HG03378 (cell line): ENCODE data around the gene OGFR.

ENCODE experiments used
- ATAC-seq: cut with Tn5 transposase; IDR thresholded peaks from one replicate; pipeline ENCODE4 v1.9.1; 2021; ENCODE audit warnings: mild to moderate bottlenecking, moderate library complexity; ENCODE audit not compliant: unreplicated experiment

OGFR gene

DNA sequence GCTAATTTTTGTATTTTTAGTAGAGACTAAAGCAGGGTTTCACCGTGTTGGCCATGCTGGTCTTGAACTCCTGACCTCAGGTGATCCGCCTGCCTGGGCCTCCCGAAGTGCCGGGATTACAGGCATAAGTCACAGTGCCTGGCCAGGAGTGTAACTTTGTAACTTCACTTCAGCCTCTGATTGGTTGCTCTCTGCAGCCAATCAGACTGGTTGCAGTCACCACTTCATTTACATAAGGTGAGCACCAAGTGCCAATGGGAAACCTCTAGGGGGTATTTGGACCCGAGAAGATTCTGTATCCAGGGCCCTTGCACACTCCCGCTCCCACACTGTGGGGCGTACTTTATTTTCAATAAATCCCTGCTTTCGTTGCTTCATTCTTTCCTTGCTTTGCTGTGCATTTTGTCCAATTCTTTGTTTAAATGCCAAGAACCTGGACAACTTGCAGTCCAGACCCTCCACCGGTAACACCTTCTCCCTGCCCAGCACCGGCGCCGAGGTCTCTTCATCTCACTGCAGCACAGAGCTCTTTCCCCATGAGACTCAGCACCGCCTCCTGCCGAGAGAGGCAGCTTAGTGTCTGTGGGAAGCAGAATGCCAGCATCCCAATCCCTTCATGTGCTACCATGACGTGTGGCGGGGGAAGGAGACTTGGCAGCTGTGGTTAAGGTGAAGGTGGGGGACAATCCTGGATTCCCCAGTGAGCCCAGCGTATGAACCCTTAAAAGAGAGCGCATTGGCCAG lies 22.3 kb upstream of the OGFR start:
- ATAC-seq = no peak

DNA sequence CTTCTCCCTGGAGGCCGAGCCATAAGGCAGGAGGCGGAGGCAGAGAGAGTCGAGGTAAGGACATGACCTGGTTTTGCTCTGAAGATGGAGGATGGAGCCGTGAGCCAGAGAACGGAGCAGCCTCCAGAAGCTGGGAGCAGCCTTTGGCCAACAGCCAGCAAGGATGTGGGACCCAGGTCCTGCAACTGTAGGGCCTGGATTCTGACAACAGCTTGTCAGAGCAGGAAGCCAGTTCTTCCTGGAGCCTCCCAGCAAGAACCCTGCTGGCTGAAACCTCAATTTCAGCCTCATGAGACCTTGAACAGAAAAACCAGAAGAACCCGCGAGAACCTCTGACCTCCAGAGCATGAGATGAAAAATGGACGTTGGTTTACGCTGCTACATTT lies 21.7 kb upstream of the OGFR start:
- ATAC-seq = no peak

DNA sequence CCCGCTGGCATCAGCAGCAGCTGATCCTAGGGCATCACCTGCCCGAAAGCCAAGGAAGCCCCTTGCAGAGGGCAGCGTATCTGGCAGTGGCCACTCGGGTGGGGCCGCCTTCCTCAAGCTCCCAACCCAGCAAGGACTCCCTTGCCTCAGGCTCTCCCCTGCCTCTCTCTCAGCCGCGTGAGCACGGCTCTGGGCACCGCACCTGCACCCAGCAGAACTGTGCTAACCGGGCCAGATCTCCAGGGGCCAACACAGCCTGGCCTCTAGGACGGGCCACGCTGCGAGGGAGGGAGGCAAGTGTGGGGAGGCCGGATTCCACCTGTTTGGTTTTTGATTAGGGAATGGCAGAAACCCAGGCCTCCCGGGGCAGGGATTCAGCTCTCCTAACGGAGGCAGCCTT lies 20.1 kb upstream of the OGFR start:
- ATAC-seq = no peak

DNA sequence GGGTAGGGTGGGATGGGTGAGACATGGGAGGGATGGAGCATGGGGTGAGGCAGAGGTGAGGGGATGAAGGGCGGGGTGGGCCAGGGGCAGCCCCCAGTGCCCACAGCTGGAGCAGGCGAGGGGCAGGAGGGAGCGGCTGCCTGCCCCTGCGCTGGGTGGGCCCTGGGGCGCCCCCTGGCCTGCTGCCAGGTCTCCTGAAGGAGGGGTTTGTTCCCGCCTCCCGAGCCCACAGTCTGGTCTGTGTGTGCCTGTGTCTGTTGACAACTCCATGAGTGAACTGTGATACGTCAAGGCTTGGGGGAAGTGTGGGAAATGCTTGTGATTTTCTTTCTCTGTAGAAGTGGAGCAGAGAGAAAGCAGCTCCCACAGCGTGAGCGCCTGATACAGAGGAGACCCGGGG lies 19.2 kb upstream of the OGFR start:
- no peak for ATAC-seq

DNA sequence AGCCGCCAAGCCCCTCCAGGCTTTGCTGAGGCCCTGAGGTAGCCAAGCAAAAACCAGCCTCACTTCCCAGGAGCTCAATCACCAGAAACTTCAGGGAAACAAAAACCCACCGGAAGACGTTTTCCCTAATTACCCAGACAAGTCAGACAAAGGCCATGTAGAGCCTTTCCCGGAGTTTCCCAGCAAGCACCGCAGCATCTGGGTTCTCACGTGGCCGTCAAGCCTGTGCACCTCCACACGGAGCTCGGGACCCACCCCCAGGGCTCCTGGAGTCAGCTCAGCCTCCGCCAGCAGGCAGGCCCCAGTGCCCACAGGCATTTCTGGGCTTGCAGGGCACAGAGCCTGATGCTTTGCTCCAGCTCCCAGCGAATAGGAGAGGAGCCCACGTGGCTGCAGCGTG lies 18.5 kb upstream of the OGFR start:
- ATAC-seq = no peak

DNA sequence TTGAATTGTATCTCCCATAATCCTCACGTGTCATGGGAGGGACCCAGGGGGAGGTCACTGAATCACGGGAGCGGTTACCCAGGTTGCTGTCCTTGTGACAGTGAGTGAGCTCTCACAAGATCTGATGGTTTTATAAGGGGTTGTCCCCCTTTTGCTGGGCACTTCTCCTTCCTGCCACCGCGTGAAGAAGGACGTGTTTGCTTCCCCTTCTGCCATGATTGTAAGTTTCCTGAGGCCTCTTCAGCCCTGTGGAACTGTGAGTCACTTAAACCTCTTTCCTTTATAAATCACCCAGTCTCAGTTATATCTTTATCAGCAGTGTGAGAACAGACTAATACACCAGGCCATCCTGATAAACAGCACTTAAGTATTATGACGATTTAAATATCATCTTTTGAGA lies 17.3 kb upstream of the OGFR start:
- no peak for ATAC-seq

DNA sequence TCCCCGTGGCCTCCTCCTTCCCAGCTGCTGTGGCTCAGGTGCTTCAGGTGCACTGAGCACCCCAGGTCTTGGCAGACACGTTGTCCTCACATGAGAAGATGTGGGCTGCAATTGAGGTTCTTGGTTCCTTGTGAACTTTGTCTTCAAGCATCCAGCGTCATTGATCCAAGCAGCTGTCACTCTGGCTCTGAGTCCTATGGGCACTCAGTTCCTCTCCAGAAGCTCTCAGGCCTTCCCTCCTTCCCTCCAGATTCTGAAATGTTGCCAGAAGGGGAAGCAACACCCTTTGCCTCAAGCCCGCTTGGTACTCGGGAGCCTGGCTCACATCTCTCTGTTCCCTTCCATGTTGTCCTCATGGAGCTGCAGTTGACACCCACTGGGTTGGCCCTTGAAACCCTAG lies 16.8 kb upstream of the OGFR start:
- ATAC-seq = no peak

DNA sequence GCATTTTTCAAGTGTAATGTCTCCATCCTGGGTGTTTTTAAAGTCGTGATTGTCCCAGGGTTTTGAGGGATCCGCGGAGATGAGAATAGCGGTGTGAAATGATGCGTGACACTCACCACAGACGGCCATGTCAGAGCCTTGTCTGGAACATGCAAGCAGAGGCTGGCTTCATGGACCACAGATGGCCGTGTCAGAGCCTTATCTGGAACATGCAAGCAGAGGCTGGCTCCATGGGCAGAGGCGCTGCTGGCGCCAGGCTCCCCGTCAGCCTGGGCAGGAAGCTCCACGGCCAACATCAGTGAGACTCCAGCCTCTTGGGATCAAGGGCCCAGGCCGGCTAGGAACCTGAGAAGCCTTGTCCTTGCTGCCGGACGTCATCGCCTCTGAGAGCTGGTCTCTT lies 16.0 kb upstream of the OGFR start:
- no peak for ATAC-seq

DNA sequence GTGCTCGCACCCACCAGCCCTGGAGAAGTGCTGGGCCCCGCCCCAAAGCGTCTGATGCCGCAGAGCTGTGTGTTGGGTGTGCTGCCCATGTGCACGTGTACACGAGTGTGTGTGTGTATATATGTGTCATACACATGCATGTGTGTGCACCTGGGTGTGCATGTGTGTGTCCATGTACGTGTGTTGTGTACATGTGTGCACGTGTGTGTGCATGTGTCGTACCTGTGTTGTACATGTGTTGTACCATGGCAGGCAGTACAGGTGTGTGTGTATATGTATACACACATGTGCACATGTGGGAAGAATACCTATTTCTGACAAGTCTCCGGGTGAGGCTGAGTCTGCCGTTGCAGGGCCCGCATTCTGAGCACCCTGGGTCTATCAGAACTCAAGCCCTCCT lies 14.6 kb upstream of the OGFR start:
- no peak for ATAC-seq

DNA sequence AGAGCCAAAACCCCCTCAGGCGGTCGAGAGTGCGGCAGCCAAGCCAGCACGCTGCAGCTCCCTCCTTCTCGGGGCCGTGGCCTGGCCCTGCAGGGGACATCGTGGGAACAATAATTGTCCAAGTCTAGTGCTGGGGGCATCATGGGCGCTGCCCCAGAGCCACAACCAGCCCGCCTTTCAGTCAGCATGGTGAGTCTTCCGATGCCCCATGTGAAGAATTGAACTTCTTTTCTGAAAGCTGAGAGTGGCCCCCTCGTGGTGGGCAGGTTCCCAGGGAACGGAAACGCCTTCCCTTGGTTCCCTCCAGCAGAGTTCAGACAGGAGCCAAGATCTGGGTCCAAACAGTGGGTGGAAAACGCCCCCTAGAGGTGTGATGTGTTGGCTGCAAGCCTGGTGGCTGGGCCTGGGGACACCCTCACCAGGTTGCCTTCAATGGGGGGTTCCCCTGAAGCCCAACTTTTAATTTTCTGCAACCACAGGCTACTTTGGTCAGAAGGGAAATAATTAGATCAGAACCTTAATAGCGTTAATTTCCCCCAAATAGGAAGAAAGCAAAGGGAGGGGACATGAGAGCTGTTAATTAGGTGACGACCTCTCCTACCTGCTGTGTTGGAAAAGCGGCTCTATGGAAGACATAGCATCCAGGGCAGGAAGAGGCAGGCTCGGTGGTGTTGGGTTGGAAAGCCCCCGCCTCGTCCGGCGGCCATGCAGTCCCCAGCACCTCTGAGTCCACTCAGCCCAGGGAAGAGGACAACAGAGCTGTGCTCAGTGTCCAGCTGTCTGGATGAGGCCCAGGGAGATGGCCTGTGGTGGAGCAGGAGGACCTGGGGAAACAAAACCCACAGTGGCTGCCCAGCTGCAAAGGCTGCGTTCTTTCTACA lies 13.1 kb upstream of the OGFR start:
- no peak for ATAC-seq

DNA sequence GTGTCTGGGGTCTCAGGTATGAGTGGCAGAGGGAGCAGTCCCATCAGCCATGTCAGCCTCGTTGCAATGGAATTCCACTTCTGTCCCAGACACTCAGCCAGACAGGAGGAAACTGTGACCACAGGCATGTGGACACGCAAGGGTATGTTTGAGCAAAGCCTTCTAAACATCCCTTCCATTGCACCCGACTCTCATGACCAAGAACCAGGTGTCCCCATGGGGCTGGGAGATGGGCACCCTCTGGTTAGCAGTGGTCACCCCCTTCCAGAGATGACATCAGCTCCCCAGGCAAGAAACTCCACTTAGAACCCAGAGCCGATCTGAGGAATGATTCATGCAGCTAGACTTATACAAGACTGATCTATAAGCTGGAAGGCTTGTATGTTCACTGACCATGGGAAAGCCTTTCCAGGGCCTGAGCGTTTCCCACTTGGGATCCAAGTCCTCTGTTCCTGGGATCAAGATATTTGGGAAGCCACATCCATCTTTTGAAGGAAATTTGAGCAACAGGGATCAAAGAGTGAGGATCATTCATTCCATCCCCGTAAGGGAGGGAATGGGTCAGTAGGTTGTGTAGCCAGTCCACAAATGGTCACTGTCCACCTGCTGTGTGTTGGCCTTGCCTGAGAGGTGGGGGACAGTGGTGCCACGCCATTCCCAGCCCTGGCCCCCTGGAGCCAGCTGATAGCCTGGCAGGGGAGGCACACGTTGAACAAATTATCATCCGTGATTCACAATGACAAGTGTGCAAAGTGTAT lies 12.3 kb upstream of the OGFR start:
- ATAC-seq = no peak

DNA sequence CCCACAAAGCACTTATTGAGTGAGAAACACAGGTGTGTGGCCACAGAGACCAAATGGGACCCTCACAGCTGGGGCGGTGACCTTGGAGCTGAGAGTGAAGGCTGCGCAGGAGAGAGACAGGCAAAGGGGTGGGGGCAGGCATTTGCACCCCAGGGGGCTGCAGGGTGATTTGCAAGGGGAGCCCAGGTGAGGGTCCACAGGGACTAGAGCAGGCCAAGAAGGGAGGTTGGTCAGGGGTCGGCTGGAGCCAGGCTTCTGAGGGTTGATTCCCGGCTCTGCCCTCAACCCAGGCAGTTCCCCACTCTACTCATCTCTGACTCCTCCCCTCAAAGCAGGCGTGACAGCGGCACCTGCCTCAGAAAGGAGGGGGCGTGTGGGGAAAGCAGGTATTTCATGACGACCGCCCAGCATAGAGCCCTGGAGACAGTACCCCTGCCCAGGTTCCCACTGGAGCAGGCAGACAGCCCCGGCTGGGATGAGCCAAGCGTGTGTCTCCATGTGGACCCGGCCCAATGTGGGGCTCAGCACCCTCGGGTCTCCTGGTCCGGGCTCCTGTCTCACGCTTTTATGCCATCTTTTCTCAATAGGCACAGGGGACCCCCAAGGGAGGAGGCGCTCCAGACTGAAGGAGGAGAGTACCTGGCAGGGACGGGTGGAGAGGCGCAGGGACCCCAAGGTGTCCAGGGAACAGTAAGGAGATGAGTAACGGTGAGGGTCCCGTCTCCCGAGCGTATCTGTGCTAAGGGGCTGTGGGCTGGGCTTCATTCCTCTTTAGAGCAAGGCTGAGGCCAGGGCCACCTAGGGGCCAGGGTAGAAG lies 11.5 kb upstream of the OGFR start:
- no peak for ATAC-seq

DNA sequence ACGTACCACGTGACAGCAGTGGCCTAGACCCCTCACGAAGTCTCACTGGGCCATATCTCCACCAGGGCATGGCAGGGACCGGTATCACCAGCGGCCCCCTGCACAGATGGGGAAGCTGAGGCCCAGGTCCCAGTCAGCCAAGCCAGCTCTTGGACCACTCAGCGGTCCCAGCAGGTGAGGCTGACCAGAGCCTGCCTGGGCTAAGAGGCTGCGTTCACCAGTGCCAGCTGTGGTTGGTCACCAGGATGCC lies 11.0 kb upstream of the OGFR start:
- no peak for ATAC-seq

DNA sequence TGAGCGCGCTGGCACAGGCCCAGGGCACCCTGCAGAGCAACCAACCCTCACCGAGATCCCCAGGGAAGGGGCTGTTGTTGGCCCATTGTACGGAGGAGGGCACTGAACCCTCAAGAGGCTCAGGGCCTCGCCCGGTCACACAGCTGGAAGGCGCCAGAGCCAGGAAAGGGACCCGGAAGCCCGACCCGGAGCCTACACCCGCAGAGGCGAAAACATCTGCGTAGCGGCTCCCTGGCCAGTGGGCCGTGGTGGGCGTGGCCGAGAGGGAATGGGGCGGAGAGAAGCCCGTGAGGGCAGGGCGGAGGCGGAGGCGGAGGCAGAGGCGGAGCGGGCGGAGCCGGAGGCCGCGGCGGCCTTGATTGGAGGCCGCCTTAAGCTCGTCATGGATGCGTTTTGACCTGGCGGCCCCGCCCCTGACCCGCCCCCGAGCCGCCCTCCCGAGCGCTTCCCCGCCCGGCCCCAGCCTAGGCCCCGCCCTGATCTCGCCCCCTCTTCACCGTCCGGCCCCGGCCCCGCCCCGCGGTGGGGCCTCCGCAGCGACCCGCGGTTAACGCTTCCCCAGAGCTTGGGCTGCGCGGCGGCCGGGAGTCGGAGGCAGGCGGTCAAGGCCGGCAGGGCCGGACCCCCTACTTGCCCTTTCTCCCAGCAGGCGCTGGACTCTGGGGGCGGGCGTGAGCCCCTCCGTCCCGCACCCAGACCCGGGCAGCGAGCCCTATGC lies 10.5 kb upstream of the OGFR start:
- ATAC-seq = peak; percentile 55

DNA sequence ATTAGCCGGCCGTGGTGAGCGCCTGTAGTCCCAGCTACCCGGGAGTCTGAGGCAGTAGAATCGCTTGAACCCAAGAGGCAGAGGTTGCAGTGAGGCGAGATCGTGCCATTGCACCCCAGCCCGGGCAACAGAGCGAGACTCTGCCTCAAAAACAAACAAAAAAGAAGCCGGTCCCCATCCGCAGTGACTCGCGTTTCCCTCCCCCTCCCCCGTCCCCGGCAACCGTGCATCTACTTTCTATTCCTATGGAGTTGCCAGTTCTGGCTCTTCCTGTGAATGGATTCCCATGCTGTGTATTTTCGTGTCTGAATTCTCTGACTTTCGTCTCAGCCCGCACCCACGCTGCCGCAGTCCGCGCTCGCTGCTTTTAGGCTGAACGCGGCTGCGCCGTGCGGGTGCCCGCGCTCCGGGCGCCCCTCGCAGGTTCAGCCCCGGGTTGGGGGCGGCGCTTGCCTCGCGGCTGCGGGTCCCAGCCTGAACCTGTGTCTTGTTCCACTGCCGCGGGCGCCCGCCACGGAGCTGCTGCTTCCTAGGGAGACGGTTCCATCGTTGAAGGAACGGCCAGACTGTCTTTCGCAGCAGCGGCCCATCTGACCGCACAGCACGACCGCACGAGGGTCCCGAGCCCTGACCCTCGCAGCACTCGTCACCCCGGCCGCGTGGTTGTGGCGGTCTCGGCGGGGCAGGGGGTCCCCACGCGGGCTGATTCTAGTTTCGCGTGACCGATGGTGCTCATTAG lies 9.4 kb upstream of the OGFR start:
- ATAC-seq = no peak

DNA sequence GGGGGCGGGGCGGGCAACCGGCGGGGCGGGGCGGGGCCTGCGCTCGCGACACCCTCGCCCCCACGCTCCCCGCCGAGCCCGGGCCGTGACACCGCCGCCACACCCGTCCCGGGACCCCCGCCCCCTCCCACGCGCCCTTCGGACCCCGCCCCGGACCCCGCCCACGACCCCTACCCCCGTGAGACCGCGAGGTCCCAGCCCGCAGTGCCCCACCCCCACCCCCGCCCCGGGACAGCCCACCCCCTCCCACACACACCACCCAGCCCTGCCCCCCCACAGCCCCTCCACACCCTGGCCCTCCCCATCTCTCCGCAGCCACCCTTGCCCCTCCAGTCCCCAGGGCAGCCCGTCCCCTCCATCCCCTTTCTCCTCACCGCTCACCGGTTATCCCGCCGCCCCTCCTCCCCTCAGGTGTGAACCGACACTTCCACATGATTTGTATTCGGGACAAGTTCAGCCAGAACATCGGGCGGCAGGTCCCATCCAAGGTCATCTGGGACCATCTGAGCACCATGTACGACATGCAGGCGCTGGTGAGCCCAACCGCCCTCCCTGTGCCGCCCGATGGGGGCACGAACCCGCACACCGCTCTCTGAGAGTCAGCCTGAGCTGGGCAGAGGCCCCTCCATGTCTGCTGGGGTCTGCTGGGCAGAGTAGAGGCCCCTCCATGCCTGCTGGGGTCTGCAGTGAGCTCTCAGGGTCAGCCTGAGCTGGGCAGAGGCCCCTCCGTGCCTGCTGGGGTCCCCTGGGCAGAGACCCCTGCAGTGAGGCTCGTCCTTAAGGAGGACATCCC lies 7.7 kb upstream of the OGFR start:
- no peak for ATAC-seq

DNA sequence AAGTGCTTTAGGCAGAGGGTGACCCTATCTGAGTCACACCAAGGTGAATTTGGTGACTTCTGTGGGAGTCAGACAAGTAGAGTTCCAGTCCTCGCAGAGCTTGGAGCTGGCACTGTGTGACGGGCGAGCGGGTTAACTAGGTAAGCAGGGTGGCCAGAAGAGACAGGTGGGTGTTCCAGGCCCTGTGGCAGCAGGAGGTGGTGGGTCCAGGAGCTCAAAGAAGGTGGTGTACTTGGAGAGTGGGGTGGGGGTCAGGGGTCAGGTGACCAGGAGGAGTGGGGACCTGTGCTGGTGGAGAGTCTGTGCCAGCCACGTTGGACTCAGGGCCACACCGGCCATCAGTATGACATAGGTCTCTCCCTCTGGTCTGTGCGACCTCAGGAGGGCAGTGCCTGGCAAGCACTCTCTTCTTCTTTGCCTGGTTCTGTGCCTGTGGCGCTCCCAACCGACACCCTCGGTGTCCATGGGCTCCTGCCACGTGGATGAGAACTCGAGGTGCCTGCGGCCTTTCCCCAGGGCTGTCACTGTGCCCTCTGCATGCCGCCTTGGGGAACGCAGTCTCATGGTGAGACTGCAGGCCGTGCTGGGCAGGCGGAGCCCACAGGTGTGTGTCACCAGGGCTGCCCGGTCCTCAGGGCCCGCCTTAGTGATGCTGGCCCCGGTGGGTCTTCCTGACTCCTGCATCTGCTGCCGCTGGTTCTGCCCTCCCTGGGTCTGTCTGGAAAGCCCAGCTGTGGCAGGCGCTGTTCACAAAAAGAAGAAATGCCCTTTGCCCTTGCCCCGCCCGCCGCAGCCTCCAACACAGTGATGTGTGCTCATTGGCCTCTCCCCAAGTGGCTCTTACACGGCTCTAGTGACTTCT lies 6.7 kb upstream of the OGFR start:
- ATAC-seq = no peak

DNA sequence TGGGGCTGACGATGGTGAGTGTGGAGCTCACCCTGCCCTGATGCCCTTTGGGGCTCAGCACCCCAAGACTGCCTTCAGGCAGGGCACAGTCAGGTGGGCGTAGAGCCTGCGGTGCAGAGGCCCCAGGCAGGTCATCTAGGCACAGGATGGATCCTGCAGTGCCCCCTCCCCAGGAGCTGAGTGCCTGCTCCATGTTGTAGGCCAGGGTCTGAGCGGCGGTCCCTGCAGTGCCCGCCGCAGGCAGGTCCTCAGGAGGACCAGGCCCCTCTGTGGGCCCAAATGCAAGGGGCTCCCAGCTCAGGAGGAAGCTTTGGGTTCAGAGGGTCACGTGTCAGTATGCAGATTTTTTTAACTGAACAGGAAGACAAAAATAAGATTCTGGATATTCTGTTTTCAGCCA lies 5.6 kb upstream of the OGFR start:
- ATAC-seq = no peak
